8988T (cell line): ENCODE measurements around the gene FAM107B.

ENCODE experiments used
- DNase-seq: peaks from one replicate; pipeline ENCODE4 v3.0.0; 2011

The FAM107B gene

DNA sequence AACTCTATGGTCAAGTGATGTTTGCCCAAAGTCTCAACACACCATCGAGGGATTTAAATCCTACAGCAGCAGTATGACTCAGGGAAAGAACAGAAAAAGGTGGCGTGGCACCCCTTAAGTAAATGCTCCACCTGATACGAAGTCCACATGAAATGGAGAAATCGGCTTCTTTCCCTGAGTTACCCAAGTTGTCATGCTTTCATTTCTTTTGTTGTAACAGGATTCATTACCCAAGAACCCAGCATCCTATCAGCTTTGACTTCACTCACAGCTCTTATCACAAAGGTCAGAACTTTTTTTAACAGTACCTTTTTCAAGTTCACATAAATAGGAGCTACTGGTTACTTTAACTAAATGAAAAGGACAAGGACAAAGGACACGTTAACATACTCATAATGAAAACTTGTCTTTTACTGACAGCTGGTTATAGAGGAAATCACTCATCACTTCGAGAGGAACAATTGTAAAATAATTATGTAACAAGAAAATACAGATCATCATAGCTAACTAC lies 224.2 kb downstream of the FAM107B start:
- DNase-seq = no peak

DNA sequence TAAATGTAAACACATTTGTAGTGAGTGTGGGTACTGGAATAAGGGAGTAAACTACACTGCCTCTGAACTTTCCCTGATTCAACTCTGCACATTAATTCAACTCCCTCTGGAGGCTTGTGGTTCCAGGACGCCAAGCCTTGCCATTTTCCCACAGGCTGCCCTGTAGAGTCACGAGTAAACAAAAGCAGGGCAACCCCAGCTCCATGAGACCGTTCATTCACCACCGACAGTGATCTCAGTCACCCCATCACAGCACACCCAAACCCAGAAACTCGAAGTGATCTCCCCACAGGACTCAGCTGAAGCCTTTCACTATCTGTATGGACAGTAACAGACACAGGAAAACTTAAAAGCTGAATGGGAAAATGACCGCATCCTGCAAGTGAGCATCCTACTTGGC lies 225.2 kb downstream of the FAM107B start:
- no peak for DNase-seq

DNA sequence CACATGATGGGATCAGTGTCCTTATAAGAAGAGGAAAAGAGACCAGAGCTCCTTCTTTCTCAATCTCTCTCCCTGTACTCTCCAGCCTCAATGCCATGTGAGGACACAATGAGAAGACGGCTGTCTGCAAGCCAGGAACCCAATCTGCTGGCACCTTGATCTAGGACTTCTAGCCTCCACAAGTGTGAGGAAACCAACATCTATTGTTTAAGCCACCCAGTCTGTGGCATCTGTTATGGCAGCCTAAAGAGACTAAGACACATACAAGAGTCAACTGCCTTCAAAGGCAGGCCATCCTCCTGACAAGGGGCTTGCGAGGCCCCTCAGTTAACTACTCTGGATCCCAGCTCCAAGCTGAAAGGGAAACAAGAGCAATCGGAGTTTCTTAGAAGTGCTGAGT lies 225.7 kb downstream of the FAM107B start:
- no peak for DNase-seq

DNA sequence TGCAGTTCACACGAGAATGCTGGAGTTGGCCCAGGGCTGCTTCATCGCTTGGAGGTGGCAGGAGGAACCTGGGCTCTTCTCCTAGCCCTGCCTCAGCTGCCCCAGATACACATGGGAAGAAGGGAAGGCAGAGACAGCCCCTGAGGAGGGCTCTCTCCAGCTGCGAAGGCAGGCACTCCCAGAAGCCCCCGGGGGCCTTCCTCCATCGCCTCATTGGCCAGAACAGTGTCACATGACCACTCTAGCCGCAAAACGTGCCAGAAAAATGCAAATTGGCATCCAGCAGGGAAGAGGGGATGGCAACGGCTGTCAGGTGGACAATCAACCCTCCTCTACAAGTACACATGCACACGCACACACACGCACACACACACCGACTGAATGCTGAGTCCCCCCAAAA lies 226.2 kb downstream of the FAM107B start:
- no peak for DNase-seq

DNA sequence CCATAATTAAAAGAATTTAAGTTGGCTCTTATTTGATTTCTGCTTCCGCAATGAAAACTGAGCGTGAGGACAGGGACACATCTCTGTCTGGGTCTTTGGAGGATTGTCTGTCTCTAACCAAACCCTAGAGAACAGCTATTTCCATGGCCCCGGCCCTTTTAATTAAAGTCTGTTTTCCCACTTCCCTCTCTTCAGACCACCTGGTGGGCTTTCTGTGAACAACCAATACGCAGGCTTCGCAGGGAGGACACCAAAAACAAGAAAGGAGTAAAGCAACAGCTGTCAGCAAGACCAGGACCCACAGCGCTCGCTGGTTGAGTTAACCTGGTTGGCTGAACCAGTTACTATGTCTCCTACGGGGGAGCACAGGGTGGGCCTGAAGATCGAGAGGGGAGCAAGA lies 226.9 kb downstream of the FAM107B start:
- no peak for DNase-seq

DNA sequence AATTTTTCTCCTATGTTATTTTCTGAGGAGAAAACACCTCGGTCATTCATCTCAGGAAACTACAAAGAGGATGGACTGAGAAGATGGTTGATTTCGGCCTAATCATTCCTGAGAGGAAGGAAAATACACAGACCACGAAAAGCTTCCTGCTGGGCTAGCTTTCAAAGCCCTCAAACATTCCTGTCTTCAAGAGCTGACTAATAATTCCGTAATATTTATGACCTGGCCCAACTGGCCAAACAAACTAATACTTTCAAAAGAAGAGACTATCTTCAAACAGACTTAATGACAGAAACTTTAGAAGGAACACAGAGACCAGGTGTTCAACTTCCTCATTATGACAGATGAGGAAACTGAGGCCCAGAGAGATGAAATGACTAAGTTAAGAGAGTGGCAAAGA lies 228.9 kb downstream of the FAM107B start:
- no peak for DNase-seq

DNA sequence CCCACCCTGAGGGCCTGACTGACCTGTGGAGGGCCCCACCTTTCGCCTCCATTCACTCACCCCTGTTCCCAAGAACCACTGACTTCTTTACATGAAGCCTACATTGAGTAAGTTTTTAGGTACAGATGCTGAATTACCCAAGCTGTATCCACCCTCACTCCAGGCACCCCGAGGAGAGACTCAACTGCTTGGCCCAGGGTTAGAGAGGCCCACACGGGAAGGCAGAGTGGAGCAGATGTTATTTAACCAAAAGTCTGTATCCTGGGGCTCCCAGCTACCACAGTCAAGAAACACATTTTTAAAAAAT lies 230.8 kb downstream of the FAM107B start:
- DNase-seq = no peak

DNA sequence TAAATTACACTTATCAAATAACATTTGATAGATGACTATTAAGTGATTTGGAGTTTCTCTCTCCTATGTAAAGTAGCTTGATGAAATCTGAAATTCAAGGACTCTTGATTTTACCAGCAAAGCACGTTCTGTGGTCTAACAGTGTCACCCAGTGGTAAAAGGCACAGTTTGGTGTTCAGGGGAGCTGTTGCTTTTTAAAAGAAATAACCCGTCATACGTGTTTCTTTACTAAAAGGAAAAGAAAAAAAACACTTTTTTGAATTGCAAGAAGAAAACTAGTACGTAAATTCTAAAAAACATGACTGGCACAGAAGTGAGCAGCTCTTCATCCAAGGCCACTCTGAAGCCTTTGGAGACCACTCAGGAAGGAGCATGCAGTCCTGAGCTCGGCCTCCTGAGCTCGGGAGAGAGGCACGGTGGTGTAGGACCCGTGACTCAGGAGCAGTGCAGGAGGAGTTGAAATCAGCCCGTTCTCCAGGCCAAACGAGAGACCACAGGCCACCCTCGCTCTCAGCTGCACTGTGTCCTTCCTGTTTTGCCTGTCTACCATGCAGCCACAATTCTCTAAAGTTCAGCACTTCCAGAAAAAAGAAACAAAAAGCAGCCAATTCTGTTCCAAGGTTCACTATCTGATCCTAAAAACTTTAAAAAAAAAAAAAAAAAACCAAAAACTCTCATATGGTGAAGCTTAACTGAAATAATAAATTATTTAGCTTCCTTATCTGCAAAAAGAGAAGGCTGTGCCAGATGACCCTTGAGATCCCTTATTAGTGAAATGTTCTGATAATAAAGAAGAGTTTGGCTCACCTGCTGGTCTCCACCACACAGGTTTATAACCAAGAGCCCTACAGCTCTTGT lies 231.4 kb downstream of the FAM107B start:
- no peak for DNase-seq

DNA sequence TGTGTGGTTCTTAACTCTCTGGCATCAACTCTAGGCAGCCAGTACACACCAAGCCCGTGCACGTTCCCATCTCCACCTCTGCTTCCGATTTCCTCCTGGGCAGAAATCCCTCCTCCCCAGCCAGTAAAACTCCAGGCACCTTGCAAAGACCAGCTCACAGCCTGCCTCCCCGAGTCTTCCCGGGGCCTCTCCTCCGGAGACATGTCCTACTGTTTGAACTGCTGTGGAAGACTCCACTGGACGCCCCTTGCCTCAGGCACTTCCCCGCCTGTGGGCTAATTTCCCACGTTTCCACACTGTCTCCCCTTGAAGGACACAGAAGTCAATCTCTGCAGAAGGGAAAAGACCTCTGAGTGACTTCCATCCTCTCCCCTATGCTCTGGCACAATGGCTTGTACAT lies 233.3 kb downstream of the FAM107B start:
- DNase-seq = no peak

DNA sequence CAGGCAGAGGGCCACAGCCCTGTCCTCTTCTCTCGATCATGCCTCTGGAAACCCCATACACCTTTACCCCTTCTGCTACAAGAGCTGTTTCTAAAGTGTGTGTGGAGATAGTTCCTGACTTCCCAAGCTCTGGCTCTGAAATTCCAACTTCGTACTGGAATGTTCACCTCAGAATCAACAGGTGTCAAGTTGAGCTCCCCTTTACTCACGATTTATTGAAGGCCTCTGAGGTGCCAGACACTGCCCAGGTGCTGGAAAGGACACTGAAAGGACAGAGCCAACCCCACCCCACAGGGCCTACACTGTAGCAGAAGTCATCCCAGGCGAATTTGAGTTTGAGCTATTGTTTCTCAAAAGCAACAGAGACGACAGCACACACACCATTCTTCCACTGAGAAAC lies 234.1 kb downstream of the FAM107B start:
- DNase-seq = no peak

DNA sequence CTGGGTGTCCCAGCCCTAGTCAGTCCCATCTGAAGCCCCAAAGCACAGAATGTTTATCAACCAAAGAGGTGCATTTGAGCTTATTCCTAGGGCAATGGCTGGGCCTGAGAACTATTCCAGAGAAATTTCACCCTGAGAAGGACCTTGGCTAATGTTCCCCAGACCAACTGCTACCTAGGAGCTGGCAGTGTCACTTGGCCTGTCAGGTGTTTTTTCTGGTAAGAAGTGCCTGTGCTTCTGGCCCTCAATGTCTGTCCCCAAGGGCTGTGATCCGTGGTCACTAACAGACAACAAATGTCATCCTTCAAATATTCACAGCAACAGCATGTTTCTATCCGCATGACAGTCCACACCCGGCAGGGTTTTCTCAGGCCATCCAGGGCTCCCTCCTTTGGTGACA lies 234.6 kb downstream of the FAM107B start:
- DNase-seq = no peak

DNA sequence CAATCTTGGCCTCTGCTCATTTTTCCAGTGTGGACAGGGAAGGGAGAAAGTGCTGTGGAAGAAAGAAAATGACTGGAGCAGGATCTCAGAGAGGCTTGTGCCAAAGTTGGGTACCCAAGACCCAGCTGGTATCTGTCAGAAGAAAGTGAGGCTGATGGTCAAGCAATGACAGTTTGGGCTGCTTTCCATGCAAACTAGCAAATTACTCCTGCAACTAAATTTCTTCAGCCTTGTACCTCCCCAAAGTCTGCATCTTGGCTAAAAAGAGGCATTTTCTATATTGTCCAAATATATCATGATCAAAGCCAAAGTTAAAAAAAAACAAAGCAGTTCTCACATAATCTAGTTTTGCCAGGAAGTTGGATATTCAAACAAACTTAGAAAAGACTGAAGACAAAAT lies 235.5 kb downstream of the FAM107B start:
- no peak for DNase-seq

DNA sequence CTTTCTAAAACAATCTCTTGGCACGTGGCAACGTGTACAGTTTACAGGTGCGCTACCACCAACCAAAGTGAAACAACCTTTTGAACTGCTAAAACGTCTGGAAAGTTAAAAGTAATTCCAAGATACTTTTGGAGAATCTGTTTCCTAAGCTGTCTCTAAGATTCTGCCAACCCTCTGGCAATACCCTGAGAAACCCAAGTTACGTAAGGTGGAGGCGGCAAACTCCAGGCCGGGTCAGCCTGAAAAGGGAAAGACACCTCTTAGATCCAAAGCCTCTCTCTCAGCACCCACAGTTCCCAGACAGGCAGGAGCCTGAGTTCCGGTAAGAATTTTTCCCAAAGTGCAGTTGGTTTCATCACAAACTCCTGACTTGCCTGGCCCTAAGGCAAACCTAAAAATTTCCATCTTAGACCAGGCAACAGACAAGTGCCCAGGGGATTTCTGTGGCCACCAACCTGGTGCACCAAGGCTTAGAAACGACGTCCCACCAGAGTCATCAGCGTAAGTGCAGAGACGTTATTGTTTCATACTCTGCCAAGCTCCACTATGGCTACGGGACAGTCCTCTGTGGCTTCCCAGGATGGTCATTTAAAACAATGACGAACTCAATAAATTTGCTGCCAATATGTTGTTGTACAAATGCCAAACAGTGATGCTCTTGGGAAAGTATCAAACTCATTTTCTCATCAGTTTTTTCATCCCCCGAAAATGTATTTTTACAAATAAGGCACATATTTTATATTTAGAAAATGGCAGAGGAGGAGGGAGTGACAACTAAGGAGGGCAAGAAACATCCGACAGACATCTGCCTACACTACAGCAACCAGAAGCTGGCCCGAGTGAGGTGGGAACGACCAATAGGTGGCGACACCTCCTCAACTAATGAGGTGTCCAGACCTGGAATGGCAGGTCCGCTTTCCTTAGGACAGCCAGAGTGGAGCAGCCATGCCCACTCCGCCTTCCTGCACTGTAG lies 238.2 kb downstream of the FAM107B start:
- peak; percentile 45 for DNase-seq

DNA sequence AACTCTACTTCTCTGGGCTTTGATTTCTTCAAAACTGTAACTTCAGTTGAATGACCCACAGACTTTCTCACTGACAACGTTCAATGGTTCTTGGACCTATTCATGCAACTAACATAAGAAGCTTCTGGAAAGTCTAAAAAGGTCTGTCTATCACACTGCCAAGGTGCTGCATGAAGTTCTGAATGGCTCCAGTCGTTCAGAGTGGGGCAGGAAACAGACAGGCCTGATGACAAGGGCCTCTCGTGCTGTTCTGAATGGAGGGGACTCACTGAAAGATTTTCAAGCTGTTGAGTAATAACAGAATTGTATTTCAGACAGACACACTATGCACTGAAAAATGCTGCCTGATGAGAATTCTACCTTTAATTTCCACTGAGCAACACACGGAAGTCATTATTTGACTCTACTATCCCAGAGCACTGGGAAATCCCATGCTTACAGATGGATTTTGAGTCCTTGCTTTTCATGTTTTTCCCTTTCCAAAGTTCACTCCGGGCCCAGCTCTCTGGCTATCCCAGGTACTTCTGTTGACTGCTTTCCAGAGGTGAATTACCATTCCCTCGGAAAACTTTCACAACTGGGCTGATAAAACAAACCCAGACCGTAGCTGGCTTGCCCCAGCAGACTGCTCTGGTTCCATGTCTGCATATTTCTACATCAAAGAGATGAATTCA lies 239.1 kb downstream of the FAM107B start:
- no peak for DNase-seq

DNA sequence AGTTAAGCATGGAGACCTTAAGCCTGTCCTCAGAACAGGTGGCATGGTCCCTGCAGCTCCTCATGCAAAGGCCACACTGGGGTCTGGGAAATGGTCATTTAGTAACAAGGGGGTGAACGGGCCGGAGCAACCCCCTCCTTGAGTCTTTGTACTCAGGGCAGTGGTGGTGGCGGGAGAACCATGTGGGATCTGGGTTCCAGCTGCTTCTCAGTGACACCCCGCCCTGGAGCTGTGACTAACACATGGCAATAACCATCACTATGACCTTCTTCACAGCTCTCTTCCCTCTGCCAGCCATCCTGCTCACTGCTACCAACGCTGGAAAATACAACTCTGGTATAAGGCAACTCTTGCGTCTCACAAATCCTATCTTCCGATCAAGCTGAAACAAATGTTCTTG lies 240.5 kb downstream of the FAM107B start:
- no peak for DNase-seq

DNA sequence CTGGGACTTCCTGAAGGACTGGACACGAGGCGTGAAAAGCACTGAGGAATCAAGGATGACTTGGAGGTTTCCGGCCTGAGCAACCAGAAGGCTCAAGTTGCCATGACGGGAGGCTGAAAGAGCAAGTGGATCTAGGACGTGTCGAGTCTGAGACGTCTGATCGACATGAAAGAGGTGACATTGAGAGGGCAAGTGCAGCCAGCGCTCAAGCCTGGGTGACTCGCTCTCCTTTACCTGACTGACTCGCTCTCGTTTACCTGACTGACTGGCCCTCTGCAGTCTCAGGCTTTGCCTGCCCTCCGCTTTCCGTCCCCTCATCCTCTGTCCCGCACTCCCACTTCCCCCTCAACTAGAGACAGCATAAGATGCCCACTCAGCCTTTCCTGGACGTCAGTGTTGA lies 241.4 kb downstream of the FAM107B start:
- no peak for DNase-seq

DNA sequence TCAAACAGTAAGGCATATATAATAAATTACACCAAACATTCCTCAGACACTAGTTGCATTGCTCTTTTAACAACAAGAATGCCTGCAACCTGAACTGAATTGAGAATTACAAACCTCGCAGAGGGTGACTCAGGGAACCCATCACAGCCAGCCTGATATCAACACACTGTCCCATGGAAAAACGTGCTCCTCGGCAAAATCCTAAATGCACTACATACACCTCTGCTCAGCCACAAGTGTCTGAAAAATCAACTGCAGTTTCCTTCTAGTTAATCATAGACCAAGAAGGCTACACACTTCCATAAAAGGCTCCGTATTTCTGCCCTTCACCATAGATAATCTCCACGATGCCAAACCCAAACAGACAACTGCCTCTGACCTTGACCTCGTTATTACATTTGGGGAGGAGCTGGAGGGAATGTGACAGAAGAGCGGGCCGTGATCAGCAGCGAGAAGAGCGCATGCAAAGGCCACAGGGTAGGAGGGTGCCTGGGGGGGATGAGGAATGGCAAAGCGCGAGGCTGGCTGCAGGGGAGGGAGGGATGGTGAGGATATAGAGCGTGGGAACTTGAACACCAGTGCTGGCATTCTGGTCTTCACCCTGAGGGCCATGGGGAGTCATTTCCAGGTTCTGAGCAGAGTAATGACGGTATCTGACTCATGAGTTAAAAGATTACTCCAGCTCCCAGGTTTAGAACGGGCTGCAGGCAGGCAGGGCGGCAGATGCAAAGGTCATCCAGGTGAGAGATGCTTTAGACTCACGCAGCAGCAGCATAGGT lies 242.0 kb downstream of the FAM107B start:
- no peak for DNase-seq

DNA sequence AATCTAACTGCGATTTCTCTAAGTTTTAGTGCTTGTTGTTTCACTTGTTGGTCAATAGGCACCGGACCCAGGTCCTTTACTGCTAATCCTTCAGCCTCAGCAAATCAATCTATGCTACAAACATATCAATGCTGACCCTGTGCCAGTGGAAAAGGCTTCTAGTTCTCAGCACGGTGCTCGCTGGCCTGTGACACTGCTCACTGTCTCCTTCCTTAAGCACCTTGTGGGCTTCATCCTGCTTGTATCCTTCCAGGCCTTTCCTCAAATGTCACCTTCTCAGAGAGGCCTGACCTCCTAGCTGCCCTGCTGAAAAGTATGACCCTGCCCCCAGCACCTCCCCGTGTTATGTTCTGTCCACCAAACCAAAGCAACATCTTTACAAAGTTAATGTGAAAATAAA lies 242.7 kb downstream of the FAM107B start:
- no peak for DNase-seq

DNA sequence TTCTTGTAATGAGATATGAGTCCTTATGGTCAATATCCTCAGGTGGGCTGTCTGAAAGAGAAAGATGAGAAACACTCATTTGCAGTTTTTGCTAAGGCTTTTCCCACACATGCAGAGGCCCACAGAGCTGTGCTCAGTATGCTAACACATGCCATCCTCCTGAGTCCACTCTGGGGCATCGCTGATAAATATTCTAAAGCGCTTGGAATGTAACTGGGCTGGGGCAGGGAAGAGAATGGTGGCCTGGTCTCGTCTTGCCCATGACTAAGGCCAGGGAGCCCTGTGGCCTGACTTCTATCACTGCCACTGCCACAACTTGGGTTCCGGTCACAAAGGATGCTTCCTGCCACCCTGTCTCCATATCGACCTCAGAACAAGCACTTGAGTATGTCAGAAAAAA lies 244.2 kb downstream of the FAM107B start:
- DNase-seq = no peak

DNA sequence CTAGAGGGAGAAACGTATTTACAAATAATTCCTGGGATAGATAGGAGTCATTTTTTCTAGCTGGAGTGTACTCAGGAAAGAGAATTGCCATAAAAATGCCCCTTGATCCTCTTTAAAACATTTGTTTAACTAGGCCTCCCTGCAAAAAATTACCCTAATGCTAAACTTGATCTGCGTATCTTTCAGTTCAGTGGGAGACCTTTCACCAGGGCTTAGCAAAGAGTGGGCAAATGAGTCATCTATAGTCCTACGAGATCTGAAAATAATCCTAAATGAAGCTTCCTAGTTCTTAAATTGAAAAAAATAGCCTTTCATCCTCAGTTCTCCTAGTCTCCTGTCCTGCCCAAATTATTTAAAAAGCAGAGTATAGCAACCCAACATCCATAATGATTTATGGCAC lies 245.3 kb downstream of the FAM107B start:
- DNase-seq = no peak

DNA sequence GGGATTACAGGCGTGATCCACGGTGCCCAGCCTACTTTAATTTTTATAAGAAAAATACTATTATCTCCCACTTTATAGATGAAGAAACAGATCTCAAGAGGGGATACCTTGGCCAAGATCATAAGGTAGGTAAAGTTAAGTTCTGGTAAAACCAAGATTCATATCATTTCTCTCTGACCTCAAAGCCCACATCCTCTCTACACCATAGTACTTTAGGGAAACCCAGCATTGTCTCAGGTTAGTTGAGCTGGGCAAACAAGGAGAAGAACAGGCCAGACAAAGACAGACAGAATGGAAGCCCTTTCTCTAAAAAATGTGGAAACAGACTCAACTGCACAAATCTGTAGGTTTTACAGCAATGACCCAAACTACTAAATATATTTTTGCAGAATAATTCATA lies 246.2 kb downstream of the FAM107B start:
- DNase-seq = no peak

DNA sequence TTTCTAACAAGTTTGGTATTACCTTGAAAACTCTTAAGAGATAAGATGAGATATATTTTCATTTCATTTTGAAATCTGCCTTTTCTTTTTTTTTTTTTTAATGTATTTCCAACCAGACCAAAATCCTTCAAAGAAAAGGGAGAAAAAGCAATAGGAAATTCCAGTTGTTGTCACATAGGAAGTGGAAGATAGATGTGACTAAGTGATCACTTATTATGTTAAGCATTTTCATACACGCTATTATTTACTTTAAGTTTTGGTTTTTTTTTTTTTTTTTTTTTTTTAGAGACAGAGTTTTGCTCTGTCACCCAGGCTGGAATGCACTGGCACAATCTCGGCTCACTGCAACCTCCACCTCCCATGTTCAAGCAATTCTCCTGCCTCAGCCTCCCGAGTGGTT lies 246.8 kb downstream of the FAM107B start:
- no peak for DNase-seq
